ENCODE measurements around the gene SULT1E1. TPM values are rescaled to one million over a fixed set of nuclear protein-coding genes. Genes with fewer than 3 reads are reported as not detected.
A peak's percentile ranks its signal among the peaks of the same experiment; 100 is the strongest.

SULT1E1 gene
- not detected for total RNA-seq (ENCODE audit: unreplicated experiment)
- long read RNA-seq, result 0 reads

DNA sequence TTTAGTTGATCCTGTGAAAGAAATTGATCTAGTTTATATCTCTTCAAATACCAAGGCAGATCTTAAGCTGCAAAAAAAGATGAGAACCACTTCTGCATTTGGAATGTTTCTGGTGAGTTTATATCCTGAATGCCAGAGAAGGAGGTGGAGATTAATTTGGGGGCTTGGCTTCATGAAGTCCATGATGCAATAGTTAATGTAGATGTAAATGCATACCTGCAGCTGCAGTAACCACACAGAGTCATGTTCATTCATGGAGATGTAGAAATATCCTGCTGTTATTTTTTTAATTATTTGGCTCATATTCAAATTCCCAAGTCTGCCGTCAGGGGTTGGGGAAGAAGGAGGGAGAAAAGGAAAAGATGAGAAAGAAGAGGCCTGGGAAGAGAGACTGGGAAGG is at the start of gene SULT1E1:
Gene SULT1E1 (minus strand): TSS at position 94 of the 400 bp plus-strand sequence. CDS start 2,501 bp downstream, outside the sequence.
- Mint-ChIP-seq H3K36me3 (ENCODE audit: low read depth, unreplicated experiment) (no peaks in the 10 kb centered on the region), H3K27me3 (ENCODE audit: unreplicated experiment) (no peaks in the 10 kb centered on the region), H3K27ac (ENCODE audit: unreplicated experiment) (no peak within 1 kb of the TSS), H3K4me3 (ENCODE audit: unreplicated experiment) (no peak within 1 kb of the TSS), H3K9me3 (ENCODE audit: unreplicated experiment) (no peaks in the 10 kb centered on the region), H3K4me1 (ENCODE audit: unreplicated experiment) (no peaks in the 10 kb centered on the region)
- TF ChIP-seq, protein P1, sequence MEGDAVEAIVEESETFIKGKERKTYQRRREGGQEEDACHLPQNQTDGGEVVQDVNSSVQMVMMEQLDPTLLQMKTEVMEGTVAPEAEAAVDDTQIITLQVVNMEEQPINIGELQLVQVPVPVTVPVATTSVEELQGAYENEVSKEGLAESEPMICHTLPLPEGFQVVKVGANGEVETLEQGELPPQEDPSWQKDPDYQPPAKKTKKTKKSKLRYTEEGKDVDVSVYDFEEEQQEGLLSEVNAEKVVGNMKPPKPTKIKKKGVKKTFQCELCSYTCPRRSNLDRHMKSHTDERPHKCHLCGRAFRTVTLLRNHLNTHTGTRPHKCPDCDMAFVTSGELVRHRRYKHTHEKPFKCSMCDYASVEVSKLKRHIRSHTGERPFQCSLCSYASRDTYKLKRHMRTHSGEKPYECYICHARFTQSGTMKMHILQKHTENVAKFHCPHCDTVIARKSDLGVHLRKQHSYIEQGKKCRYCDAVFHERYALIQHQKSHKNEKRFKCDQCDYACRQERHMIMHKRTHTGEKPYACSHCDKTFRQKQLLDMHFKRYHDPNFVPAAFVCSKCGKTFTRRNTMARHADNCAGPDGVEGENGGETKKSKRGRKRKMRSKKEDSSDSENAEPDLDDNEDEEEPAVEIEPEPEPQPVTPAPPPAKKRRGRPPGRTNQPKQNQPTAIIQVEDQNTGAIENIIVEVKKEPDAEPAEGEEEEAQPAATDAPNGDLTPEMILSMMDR (IDR thresholded peaks at IDR 0.05; ENCODE audit: unreplicated experiment), result no peak
- no peak for DNase-seq (ENCODE audit: low spot score)

DNA sequence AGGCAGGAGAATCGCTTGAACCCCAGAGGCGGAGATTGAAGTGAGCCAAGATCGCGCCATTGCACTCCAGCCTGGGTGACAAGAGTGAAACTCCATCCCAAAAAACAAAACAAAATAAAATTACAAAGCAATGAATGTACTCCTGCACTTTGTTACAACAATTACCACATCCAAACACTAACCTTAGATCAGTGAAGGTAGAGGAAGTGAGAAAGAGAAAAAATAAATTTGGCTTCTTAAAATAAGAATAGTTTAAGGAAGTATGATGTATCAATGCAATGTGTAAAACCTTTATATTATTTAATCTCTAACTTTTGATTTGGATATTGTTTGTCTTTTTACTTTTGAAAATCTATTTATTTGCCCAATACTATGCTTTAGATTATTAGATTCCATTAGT is 49.2 kb upstream of the SULT1E1 start:
- no peaks in the 10 kb centered on the region for H3K9me3 Mint-ChIP-seq (ENCODE audit: unreplicated experiment)
- no peaks in the 10 kb centered on the region for H3K36me3 Mint-ChIP-seq (ENCODE audit: low read depth, unreplicated experiment)
- no peaks in the 10 kb centered on the region for H3K27me3 Mint-ChIP-seq (ENCODE audit: unreplicated experiment)
- TF ChIP-seq, protein P1 (IDR thresholded peaks at IDR 0.05; ENCODE audit: unreplicated experiment), result no peak
- no peak overlapping the region for H3K4me3 Mint-ChIP-seq (ENCODE audit: unreplicated experiment)
- no peak overlapping the region for H3K27ac Mint-ChIP-seq (ENCODE audit: unreplicated experiment)
- no peak for DNase-seq (ENCODE audit: low spot score)
- no peaks in the 10 kb centered on the region for H3K4me1 Mint-ChIP-seq (ENCODE audit: unreplicated experiment)

GRCh38 chr4:69907151-69907550 is 47.2 kb upstream of the SULT1E1 start:
- H3K9me3 Mint-ChIP-seq (ENCODE audit: unreplicated experiment), result no peaks in the 10 kb centered on the region
- H3K36me3 Mint-ChIP-seq (ENCODE audit: low read depth, unreplicated experiment), result no peaks in the 10 kb centered on the region
- no peak for DNase-seq (ENCODE audit: low spot score)
- no peaks in the 10 kb centered on the region for H3K27me3 Mint-ChIP-seq (ENCODE audit: unreplicated experiment)
- no peak overlapping the region for H3K4me3 Mint-ChIP-seq (ENCODE audit: unreplicated experiment)
- H3K4me1 Mint-ChIP-seq (ENCODE audit: unreplicated experiment), result no peaks in the 10 kb centered on the region
- no peak overlapping the region for H3K27ac Mint-ChIP-seq (ENCODE audit: unreplicated experiment)
- TF ChIP-seq, protein P1 (IDR thresholded peaks at IDR 0.05; ENCODE audit: unreplicated experiment), result no peak

- Mint-ChIP-seq H3K4me3 (ENCODE audit: unreplicated experiment) (no peak overlapping the region), H3K9me3 (ENCODE audit: unreplicated experiment) (no peaks in the 10 kb centered on the region), H3K36me3 (ENCODE audit: low read depth, unreplicated experiment) (no peaks in the 10 kb centered on the region), H3K27ac (ENCODE audit: unreplicated experiment) (no peak overlapping the region), H3K4me1 (ENCODE audit: unreplicated experiment) (no peaks in the 10 kb centered on the region), H3K27me3 (ENCODE audit: unreplicated experiment) (no peaks in the 10 kb centered on the region)
- TF ChIP-seq, protein P1 (IDR thresholded peaks at IDR 0.05; ENCODE audit: unreplicated experiment), result peak; percentile 74
- no peak for DNase-seq (ENCODE audit: low spot score)
Measured at GRCh38 chr4:69896530-69897116, 36.7 kb upstream of the SULT1E1 start.

- no peaks in the 10 kb centered on the region for H3K4me1 Mint-ChIP-seq (ENCODE audit: unreplicated experiment)
- TF ChIP-seq, protein P1 (IDR thresholded peaks at IDR 0.05; ENCODE audit: unreplicated experiment), result no peak
- no peaks in the 10 kb centered on the region for H3K36me3 Mint-ChIP-seq (ENCODE audit: low read depth, unreplicated experiment)
- no peaks in the 10 kb centered on the region for H3K9me3 Mint-ChIP-seq (ENCODE audit: unreplicated experiment)
- H3K27me3 Mint-ChIP-seq (ENCODE audit: unreplicated experiment), result no peaks in the 10 kb centered on the region
- H3K4me3 Mint-ChIP-seq (ENCODE audit: unreplicated experiment), result no peak overlapping the region
- no peak overlapping the region for H3K27ac Mint-ChIP-seq (ENCODE audit: unreplicated experiment)
- no peak for DNase-seq (ENCODE audit: low spot score)
Measured at GRCh38 chr4:69894721-69895120, 34.8 kb upstream of the SULT1E1 start.
